GM18505 (cell line): ENCODE data around the gene LRRC26.

Experiments
- ATAC-seq: cut with Tn5 transposase; IDR thresholded peaks from one replicate; pipeline ENCODE4 v1.9.1; 2021; ENCODE audit not compliant: unreplicated experiment
- POLR2A ChIP-seq: IDR thresholded peaks from 4 replicates; pipeline ENCODE4 v1.6.1; 2011; ENCODE audit warnings: borderline replicate concordance; ENCODE audit not compliant: insufficient read depth, insufficient read length; ENCODE audit errors: extremely low read depth

Gene LRRC26

DNA sequence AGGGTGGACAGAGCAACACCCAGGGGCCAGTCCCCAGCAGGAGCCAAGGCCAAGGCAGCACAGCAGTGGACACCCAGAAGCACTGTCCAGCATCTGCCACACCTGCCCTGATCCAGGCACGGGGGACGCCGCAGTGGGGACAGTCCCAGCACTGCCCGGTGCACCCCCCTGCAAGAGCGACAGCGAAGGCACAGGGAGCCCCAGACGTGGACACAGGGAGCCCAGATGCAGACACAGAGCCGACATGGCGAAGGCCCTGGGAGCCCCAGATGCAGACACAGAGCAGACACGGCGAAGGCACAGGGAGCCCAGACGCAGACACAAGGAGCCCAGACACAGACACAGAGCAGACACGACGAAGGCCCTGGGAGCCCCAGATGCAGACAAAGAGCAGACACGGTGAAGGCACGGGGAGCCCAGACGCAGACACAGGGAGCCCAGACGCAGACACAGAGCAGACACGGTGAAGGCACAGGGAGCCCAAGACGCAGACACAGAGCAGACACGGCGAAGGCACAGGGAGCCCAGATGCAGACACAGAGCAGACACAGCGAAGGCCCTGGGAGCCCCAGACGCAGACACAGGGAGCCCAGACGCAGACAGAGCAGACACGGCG, 14.2 kb upstream of the LRRC26 start:
- no peak for TF ChIP-seq POLR2A
- ATAC-seq, result no peak

DNA sequence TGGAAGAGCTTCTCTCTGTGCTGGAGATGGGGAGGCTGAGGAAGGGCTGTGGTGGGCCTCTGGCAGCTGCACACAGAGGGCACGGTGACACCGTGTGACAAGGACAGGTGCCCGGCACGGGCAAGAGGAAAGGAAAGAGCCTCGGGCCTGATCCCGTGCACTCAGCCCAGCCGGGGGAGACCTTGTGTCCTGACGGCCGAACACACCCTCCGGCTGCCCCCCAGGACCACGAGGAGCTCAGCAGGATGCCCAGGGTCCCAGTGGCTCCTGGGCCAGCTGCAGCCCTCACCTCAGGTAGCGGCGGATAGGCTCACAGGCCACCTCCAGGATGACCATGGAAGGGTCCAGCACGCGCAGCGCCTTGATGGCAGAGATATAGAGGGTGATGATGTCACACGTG, 13.0 kb upstream of the LRRC26 start:
- TF ChIP-seq POLR2A, result no peak
- no peak for ATAC-seq

DNA sequence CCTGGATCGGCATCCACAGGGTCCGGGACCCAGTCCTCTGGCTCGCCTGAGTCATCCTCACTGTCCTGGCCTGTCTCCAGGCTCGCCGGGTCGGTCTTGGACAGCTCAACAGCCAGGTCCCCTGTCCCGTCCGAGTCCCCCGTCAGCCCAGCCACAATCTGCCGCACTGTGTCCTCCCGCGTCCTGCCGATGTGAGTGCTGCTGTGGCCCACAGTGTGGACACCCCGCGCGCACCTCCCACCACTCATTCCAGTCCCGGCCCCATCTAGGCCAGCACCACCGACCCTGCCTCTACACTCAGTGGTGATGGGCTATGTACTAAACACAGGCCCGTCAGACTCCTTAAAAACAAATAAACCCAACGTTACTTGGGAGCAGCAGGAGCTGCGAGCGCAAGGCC, 11.8 kb upstream of the LRRC26 start:
- ATAC-seq, result no peak
- no peak for TF ChIP-seq POLR2A

DNA sequence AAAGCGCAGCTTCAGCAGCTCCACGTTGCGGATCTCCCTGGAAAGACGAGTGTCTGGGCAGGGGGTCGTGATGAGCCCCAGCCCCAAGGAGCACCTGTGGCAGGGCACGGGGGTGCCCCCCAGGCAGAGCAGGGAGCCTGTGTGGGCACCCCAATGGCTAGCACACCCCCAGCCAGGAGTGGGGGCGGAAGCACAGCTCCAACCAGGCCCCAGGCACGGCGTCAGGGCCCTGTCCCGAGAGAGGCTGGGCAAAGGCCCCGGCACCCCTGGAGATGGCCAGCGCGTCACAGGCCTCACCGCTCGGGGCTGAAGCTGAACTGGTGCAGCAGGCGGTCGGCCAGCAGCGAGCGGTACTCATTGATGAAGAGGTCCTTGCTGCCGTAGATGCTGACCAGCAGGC, 10.6 kb upstream of the LRRC26 start:
- no peak for ATAC-seq
- no peak for TF ChIP-seq POLR2A

DNA sequence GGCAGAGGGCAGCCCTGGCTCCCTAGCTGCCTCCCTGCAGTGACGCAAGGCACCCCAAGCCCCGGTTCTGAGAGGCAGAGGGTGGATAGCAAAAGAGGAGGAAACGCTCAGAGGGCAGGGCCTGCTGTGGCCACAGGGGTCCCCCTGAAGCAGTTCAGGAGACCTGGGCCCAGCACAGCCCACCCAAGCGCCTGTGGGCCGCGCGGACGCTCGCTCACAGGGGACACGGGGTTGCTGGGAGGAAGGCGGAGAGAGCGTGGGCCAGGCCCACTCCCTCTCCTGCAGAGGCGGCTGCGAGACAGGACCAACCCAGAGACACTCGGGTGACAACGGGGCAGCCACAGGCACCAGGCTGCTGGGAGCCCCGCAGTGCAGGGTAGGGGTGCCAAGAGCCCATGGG, 9.9 kb upstream of the LRRC26 start:
- no peak for ATAC-seq
- TF ChIP-seq POLR2A, result no peak

DNA sequence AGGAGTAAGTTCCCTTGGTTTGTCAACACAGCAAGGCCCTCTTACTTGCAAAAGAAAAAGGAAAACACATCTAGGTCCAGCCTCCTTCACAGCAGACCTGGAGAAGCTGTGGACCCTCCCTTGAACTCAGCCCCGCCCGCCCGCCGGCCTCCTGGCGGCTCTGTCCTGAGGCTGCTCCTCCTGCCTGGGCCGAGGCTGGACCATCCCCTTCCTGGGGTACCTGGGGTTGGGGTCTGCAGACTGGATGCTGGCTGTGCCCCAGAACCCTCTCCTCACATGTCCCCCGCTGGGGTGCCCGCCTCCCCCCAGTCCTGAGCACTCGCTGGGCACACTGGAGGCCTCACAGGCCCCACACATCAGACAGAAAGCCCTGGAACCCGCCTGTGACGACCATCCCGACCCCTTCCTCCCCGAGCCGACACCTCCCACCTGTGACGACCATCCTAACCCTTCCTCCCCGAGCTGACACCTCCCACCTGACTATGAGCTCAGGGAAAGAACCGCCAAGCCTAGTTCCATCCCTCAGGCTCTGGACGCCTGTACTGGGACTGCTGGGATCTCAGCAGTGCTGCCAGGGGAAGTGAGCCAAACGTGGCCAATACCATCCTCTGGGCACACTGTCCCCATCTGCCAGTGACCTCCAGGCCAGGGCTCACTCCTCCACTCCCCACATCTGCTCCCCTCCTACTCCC, 9.2 kb upstream of the LRRC26 start:
- no peak for TF ChIP-seq POLR2A
- no peak for ATAC-seq

DNA sequence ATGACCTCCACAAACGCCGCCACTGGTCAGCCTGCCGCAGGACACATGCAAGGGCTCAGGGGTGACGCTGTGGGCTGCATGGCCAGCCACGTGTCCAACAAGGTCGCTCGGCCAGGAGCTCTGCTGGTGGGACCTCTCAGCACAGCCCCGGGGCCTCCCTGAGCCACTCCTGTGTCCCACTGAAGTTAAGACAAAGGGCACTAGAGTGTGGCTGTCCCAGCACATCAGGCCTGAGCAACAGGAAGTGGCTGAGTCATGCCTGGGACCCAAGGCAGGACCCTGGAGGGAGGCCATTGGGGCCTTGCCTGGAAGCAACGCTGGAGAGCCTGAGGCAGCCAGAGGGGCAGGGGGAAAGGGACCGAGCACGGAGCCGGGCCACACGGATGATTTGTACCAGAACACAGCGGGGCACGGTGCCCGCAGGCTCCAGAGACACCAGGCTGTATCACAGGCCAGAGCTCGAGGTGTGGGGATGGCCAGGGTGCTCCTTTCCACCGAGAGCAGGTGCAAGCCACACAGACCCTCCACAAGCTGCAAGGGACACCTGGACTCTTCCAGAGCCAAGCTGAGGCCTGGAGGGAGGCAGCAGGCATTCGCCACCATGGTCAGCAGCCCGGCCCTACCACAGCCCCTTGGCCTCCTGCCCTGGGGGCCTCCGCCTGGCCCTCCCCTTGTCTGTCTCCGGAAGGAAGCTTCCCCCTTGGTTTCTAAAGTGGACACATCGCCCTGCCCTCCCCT, 8.5 kb upstream of the LRRC26 start:
- TF ChIP-seq POLR2A, result no peak
- no peak for ATAC-seq

DNA sequence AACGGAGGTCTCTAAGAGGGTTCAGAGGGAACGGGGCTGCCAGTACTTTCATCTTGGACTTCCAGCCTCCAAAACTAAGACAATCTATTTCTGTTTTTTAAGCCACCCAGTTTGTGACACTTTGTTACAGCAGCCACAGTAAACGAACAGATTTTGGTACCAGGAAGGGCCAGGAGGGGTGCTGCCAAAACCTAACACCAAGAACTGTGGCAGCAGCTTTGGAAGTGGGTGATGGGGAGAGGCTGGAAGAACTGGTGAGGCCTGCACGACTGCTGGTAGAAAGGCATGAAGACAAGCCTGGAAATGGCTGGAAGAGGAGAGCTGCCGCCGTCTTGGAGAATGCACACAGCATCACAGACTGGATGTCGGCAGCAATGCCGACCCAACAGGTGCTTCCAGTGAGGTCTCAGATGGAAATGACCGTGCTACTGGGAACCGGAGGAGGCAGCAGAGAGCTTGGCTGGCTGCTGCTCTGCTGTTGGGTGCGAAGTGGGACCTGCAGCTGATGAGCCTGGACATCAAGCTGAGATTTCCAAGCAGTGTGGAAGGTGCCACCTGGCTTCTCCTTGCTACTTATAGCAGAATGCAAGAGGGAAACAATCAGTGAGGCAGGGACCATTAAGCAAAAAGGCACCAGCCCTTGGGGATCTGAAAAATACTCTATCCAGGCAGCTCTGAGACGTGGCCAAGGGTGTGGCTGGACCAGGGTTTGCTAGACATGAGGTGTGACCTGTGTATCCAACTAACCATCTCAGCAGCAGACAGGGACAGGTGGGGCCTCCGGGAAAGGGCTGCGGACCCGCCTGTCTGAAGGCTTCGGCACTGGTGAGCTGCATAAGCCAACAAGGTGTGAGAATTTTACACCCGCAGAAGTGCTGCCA, 6.7 kb upstream of the LRRC26 start:
- no peak for ATAC-seq
- TF ChIP-seq POLR2A, result no peak

DNA sequence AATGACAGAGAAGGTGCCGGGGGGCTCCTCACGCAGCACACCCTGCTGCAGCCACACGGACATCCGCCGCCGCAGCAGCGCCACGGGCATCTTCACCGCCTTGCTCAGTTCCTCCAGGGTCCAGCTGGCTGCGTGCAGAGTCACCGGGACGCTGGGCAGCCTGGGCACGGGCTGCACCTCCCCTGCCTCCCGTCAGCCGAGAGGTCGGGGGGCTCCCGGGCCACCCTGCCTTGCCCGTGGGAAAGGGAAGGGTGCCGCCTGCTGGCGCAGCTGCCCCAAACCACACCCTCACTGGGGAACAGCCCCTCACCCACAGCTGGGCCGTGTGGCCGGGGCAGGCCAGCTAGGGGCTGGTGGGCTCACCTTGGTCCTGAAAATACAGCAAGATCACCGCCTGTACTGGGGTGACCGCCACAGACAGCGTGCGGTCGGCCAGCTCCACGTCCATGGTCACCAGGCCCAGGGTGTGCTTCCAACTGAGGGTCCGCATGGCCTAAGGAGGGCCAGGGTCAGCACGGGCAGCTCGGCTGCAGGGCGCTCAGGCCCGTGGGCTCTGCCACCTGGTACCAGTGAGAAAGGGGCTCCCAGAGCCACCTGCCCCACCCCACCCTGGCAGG, 5.6 kb upstream of the LRRC26 start:
- no peak for TF ChIP-seq POLR2A
- no peak for ATAC-seq

DNA sequence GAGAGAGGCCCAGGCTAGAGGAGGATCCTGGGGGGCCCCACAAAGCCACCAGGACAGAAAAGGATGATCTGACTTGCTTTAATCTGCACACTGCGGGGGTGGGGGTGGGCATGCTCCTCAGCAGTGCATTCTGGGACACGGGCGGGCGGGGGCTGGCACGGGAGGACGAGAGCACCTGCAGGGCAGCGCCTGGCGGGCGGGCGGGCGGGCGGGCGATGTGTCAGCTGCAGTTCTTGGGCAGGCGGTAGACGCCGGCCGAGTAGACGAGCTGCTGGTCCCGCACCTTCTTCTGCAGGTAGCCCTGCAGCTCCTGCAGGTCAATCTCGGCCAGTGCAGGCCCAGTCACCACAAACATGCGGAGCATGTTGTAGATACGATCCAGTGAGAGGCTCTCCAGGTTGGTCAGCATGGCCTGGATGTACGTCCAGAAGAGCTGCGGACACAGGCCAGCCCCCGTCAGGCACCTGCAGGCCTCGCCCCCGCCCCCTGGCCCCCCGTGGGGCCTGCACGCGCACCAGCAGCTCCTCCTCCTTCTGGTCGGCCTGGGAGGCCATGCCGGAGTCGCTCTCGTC, 5.0 kb upstream of the LRRC26 start:
- ATAC-seq, result no peak
- no peak for TF ChIP-seq POLR2A

DNA sequence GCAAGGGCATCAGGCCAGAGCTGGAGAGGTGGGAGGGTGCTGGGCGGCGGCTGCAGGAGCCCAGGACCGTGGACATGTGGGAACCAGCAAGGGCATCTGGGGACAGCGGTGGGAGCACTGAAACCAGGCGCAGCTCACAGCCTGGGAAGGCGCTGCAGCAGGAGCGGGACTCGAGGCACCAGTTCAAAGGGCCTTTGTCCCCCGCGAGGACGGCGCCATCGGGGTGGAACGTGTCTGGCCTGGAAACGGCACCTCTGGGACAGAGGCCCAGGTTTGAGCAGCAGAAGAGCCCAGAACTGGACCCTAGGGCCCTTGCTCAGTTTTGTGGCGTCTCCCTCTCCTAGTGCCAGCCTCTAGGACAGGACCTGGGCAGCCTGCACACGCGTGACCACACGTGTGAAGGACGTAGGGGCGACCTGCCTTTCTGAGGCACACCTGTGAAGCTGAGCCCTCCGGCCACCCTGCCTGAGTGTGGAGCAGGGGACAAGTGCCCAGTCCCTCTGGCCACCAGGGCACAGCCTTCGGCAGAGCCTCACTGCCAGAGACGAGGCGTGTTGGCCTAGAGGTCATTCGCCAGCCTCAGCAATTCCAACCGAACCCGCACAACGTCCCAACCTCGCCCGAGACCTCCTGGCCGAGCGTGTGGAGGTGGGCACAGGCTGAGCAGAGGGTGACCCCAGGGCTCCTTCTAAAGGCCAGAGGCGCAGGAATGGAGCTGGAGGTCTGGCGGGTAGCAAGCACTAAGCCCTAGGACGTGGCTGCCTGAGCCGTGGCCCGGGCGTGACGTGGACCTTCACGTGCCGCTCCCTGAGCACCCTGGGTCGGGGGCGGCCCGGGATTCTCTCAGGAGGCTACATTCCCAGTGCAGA, 4.2 kb upstream of the LRRC26 start:
- TF ChIP-seq POLR2A, result no peak

More for the DNA sequence above, 4.2 kb upstream of the LRRC26 start:
- no peak for ATAC-seq
